GM12874 (cell line): ENCODE measurements around the gene TSPAN3.

Source experiments
- CTCF ChIP-seq: IDR thresholded peaks from 2 replicates; pipeline ENCODE4 v1.5.1; 2011; ENCODE audit warnings: low read depth, mild to moderate bottlenecking, control low read depth, low read length, moderate library complexity; ENCODE audit not compliant: insufficient read depth

TSPAN3 gene

GRCh38 chr15:77070180-77070494 lies 772 bp downstream of the TSPAN3 start:
- no peak for TF ChIP-seq CTCF

DNA sequence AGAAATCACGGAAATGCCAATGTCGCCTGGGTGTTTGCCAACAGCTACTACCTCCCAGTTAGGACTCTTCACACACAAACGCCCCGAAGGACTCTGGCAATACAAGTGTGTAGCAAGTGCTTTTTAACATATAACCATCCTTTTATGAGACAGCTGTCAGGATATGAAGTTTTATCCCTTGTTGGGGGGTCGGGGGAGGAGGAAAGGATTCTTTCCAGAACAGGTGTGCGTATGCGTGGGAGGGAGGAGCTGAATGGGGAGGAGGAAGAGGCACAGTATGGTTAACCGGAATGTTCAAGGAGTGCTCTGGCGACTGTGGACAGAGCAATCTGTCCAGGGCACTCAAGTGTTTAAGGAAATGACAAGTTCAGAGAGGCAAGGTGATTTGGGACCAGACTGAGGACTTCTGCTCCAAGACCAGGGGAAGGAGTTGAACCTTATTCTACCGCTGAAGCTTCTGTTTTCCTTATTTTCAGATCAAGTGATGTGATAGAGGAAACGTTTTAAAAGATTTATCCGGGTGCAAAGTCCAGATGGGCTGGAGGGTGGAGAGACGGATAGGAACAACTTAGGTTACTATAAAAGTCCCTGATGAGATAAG lies 1.3 kb downstream of the TSPAN3 start:
- TF ChIP-seq CTCF, result no peak

- TF ChIP-seq CTCF, result no peak
Measured at GRCh38 chr15:77068633-77069032, 2.3 kb downstream of the TSPAN3 start.

DNA sequence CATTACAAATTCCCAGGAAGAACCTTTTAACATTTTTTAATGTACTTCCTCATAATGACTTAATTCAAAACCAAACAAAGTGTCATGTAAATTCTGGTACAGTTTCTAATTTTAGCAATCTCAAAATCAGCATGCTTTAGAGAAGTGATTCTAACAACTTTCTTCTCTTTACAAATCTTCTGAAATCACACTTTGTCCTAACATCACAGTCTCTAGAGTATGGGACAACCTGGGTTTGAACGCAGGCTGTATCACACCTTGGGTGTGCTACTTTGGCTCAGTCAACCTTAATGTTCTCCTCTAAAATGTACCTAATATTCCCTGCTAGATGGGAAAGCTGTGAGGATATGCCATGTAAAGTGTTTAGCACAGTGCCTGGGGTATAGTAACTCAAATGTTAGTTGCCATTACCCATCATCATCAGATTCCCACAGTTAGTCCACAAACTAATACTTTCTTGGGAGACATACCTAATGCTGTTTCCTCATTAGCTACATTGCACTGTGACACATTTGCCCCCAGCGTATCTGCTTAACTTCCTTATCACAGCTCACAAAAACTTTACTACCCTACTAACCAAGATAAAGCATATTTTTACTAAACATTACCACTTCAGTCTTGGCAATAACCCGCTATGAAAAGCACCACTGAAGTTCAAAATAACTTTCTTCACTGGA lies 3.1 kb downstream of the TSPAN3 start:
- TF ChIP-seq CTCF, result no peak

GRCh38 chr15:77066971-77067690 lies 3.8 kb downstream of the TSPAN3 start:
- TF ChIP-seq CTCF, result no peak

- TF ChIP-seq CTCF, result no peak
Measured at GRCh38 chr15:77064539-77065308, 6.2 kb downstream of the TSPAN3 start.

DNA sequence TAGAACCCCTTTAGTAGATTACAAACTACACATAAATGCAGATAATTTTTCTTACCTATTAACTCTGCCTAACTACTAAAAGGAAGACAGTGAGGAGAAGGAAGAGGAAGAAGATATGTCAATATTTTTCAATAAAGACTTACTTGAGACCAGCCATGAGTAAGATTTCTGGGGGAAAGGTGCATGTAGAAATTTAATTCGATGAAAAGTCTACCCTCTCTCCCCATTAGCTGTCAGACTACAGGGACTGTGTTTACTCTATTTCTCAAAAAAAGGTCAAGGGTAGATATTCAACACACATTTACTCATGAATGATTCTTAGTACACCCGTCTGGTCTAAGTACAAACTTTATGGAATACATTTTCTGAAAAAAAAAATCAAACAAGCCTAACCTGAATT lies 6.8 kb downstream of the TSPAN3 start:
- TF ChIP-seq CTCF, result no peak
